ENCODE results near the gene SKA1. TPM values are rescaled to one million over a fixed set of nuclear protein-coding genes. Genes with fewer than 3 reads are reported as not detected.

SKA1 gene, protein sequence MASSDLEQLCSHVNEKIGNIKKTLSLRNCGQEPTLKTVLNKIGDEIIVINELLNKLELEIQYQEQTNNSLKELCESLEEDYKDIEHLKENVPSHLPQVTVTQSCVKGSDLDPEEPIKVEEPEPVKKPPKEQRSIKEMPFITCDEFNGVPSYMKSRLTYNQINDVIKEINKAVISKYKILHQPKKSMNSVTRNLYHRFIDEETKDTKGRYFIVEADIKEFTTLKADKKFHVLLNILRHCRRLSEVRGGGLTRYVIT
- polyA plus RNA-seq (ENCODE audit: low read depth in 6 of 6), result 1 to 10 TPM in 1 of 6 donors, under 1 TPM in 4, not detected in 1; 0.53 to 1.5 (median 0.74) TPM

DNA sequence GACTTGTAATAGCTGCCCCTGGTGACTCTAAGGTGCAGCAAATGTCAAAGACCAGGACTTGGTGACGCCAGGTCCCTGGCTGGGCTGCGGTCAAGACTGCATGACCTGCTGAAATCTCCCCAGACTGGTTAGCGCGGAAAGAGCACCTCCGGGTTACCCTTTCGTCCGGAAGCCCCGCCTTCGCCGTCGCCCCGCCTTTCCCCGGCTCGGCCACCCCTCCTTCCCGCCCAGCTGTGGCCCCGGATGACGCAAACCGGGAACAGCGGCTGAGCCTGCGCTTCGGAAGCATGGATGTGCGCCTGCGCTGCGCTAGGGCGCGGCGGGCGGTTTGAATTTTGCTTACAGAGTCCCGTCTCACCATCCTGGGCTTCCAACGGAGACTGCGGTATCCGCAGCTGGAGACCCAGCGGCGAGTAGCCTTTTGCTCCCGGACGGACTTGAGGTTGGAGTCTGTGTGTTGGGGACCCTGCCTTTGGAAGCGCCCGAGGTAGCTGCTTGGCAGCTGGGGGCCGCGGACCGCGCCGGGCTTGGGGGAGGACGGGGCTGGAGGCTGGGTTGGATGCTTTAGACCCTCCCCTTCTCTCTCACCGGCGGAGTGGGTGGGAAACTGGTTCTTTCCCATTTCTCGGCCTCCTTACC lies at the start of gene SKA1:
Gene SKA1 (plus strand): TSS at position 294 of the 639 bp plus-strand sequence. CDS start 785 bp downstream, outside the sequence.
- H3K4me1 Mint-ChIP-seq, result peaks cover 7 to 13% (median 10%) of the 10 kb centered on the region in 3 donors
- DNase-seq, result peak; percentile 86
- H3K27me3 Mint-ChIP-seq, result peaks cover 6 to 10% (median 7%) of the 10 kb centered on the region in 3 donors
- peaks cover 4 to 13% (median 7%) of the 10 kb centered on the region in 7 donors for H3K9me3 Mint-ChIP-seq
- H3K4me3 Mint-ChIP-seq, result peak within 1 kb of the TSS; percentile 78 to 91 (median 84)
- ATAC-seq (ENCODE audit: low read depth in 2 of 2), result peak; percentile 97 to 98
- H3K36me3 Mint-ChIP-seq, result peaks cover 5 to 6% of the 10 kb centered on the region in 2 donors
- peak within 1 kb of the TSS; percentile 78 to 93 (median 90) for H3K27ac Mint-ChIP-seq

DNA sequence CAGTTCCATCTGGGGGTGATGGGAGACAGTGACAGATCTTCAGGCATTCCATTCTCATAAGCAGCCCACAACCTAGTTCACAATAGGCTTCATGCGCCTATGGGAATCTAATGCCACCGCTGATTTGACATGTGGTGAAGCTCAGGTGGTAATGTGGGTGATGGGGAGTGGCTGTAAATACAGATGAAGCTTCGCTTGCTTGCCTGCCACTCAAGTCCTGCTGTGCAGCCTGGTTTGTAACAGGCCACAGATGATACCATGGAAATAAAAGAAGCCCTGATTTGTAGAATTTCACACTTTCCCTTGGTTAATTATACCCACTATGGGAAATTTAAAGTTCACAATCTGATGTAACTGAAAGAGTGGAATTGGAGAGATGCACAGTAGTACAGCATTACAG lies 46.9 kb upstream of the SKA1 start:
- H3K36me3 Mint-ChIP-seq, result peaks cover 0 to 8% of the 10 kb centered on the region in 2 donors
- DNase-seq, result no peak
- no peak for ATAC-seq (ENCODE audit: low read depth in 2 of 2)
- H3K27me3 Mint-ChIP-seq, result peaks cover 0 to 9% (median 0%) of the 10 kb centered on the region in 3 donors
- peaks cover 0 to 4% (median 0%) of the 10 kb centered on the region in 7 donors for H3K9me3 Mint-ChIP-seq
- H3K27ac Mint-ChIP-seq, result no peak overlapping the region
- peak overlapping the region in 1 of 8 donors; percentile 3 for H3K4me3 Mint-ChIP-seq
- peaks cover 22 to 31% (median 31%) of the 10 kb centered on the region in 3 donors for H3K4me1 Mint-ChIP-seq

DNA sequence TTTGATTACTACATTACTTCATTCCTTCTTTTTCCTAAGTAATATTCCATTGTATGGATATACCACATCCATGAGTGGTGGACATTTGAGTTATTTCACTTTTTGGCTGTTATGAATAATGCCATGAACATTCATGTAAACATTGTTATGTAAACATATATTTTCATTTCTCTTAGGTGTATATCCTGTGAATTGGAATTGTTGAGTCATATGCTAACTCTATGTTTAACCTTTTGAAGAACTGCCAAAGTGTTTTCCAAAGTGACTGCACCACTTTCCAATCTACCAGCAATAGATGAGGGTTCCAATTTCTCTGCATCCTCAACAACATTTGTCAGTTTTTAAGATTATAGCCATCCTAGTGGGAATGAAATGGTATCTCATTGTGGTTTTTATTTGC lies 44.7 kb upstream of the SKA1 start:
- H3K4me3 Mint-ChIP-seq, result no peak overlapping the region
- ATAC-seq (ENCODE audit: low read depth in 2 of 2) (no peak), DNase-seq (no peak)
- H3K9me3 Mint-ChIP-seq, result no peaks in the 10 kb centered on the region
- peaks cover 0 to 9% (median 0%) of the 10 kb centered on the region in 3 donors for H3K27me3 Mint-ChIP-seq
- H3K27ac Mint-ChIP-seq, result no peak overlapping the region
- peaks cover 39 to 49% (median 48%) of the 10 kb centered on the region in 3 donors for H3K4me1 Mint-ChIP-seq
- peaks cover 0 to 2% of the 10 kb centered on the region in 2 donors for H3K36me3 Mint-ChIP-seq

DNA sequence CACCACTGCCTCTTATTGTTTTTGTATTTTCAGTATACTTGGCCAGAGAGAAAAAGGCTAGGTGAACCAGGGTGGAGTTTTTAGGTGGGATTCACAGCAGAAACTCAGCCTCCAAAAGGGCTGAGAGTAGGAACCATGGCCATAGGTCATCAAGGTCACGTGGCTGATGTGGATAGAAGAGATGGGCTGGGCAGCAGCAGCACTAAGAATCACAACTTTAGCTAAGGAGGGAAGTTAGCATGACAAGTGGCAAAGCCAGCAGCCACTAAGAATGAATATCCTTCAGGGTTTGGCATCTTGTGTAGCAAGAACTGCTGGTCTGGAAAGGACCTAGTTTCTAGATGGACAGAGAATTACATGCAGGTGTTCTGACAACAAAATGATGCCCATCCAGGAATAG lies 43.2 kb upstream of the SKA1 start:
- Mint-ChIP-seq H3K27ac (no peak overlapping the region), H3K27me3 (peaks cover 0 to 9% (median 0%) of the 10 kb centered on the region in 3 donors), H3K4me1 (peaks cover 47 to 56% (median 54%) of the 10 kb centered on the region in 3 donors), H3K4me3 (peak overlapping the region in 4 of 8 donors; percentile 6 to 71 (median 27)), H3K9me3 (no peaks in the 10 kb centered on the region), H3K36me3 (no peaks in the 10 kb centered on the region)
- DNase-seq (no peak), ATAC-seq (ENCODE audit: low read depth in 2 of 2) (no peak)

DNA sequence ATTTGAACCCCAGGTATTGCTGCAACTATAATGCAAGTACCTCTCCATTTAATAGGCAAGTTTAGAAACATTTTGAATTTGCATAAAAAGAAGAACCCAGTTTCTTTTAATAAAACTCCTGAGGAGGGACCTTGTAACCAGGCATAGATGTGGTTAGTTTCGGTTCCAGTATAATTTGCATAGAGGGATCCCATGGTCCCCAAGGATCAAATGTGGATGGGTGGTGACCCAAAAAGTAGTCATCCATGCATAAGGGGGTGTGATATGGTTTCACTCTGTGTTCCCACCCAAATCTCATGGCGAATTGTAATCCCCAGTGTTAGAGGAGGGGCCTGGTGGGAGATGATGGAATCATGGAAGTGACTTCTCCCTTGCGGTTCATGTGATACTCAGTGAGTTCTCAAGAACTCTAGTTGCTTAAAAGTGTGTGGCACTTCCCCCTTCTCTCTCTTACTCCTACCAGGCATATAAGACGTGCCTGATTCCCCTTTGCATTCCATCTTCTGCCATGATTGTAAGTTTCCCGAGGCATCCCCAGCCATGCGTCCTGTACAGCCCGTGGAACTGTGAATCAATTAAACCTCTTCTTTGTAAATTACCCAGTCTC lies 40.2 kb upstream of the SKA1 start:
- no peaks in the 10 kb centered on the region for H3K36me3 Mint-ChIP-seq
- DNase-seq (peak; percentile 67), ATAC-seq (ENCODE audit: low read depth in 2 of 2) (peak; percentile 91 to 93)
- H3K27me3 Mint-ChIP-seq, result no peaks in the 10 kb centered on the region
- peak overlapping the region in 5 of 6 donors; percentile 9 to 76 (median 40) for H3K27ac Mint-ChIP-seq
- H3K9me3 Mint-ChIP-seq, result no peaks in the 10 kb centered on the region
- peak overlapping the region; percentile 54 to 84 (median 64) for H3K4me3 Mint-ChIP-seq
- H3K4me1 Mint-ChIP-seq, result peaks cover 64 to 82% (median 75%) of the 10 kb centered on the region in 3 donors

DNA sequence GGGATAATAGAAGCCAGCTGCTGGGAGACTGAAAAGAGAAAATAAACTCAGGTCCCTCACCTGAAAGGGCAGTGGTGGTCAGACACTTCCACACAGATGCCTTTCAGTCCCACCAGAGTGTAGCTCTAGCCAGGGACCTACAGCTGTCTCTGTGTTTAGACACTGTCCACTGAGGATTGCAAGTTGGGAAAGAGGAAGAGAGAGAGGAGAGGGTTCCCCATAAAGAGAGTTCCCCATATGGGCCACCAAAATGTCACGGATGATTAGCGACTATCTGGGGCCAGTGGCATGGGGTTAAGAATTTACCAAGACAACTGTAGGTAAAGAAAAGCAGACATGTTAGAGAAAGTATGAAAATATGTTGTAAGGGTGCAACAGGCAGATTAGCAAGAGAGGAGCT lies 36.7 kb upstream of the SKA1 start:
- ATAC-seq (ENCODE audit: low read depth in 2 of 2) (no peak), DNase-seq (no peak)
- H3K27ac Mint-ChIP-seq, result peak overlapping the region in 1 of 6 donors; percentile 40
- H3K27me3 Mint-ChIP-seq, result no peaks in the 10 kb centered on the region
- H3K4me3 Mint-ChIP-seq, result peak overlapping the region in 1 of 8 donors; percentile 27
- no peaks in the 10 kb centered on the region for H3K9me3 Mint-ChIP-seq
- peaks cover 54 to 64% (median 62%) of the 10 kb centered on the region in 3 donors for H3K4me1 Mint-ChIP-seq
- no peaks in the 10 kb centered on the region for H3K36me3 Mint-ChIP-seq

DNA sequence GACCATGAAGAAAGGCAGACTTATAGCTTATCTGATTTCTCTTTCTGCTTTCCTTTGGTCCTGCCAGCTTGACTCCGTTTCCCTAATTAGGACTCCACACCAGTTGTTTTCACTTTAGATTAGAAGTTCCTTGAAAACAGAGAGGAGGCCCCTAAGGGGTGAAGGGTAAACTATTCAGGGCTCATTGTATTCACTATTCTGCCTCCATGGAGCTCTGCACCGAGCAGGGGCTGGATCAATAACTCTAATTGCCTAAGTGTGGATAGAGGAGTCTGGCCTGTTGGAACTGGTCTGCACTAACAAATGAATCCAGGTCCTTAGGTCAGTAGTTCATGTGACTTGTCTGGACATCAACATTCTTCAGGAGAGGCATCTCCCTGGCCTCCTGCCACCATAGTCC lies 36.1 kb upstream of the SKA1 start:
- H3K4me1 Mint-ChIP-seq, result peaks cover 48 to 58% (median 56%) of the 10 kb centered on the region in 3 donors
- H3K4me3 Mint-ChIP-seq, result peak overlapping the region in 1 of 8 donors; percentile 3
- no peaks in the 10 kb centered on the region for H3K9me3 Mint-ChIP-seq
- H3K27ac Mint-ChIP-seq, result no peak overlapping the region
- H3K27me3 Mint-ChIP-seq, result no peaks in the 10 kb centered on the region
- H3K36me3 Mint-ChIP-seq, result no peaks in the 10 kb centered on the region
- ATAC-seq (ENCODE audit: low read depth in 2 of 2), result no peak
- no peak for DNase-seq

DNA sequence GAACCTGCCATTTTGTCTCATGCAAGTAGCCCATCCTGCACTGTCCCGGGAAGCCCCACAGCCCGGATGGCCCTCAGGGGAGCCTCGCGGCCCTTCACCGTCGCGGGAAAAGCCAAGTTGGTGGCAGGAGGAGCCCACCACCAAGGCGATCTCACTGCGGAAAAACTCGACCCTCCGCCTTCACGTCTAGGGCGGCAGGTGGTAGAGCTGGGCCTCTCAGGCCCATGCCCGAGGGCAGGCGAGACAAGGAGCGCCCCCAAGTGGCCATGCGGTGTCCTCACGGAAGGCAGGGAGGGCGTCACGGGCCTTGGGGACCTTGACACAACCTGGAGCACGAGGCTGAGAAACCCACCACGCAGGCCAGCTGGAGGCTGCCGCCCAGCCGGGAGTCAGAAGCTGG lies 34.8 kb upstream of the SKA1 start:
- no peaks in the 10 kb centered on the region for H3K27me3 Mint-ChIP-seq
- no peak overlapping the region for H3K4me3 Mint-ChIP-seq
- no peaks in the 10 kb centered on the region for H3K9me3 Mint-ChIP-seq
- no peak for ATAC-seq (ENCODE audit: low read depth in 2 of 2)
- no peak for DNase-seq
- no peak overlapping the region for H3K27ac Mint-ChIP-seq
- H3K4me1 Mint-ChIP-seq, result peaks cover 34 to 46% (median 42%) of the 10 kb centered on the region in 3 donors
- no peaks in the 10 kb centered on the region for H3K36me3 Mint-ChIP-seq

DNA sequence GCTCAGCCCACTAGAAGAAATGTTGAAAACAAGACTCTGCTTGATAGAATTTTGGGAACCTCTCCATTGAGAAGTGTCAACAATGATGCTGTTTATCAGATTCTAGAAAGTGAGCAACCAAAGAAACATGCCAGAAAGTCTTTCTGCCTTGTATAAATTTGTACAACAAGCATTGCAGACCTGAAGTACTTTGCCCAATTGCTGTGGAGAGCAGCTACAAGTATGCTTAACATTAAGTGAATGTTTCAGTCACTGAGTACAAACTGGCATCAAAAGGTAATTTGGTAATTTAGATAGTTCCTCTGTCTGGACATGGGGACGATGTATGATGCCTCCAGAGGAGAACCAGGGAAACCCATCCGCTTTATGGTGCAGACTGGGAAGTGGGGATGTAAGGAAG lies 33.4 kb upstream of the SKA1 start:
- no peak for ATAC-seq (ENCODE audit: low read depth in 2 of 2)
- Mint-ChIP-seq H3K4me3 (no peak overlapping the region), H3K9me3 (no peaks in the 10 kb centered on the region), H3K4me1 (peaks cover 23 to 35% (median 28%) of the 10 kb centered on the region in 3 donors), H3K36me3 (no peaks in the 10 kb centered on the region), H3K27me3 (no peaks in the 10 kb centered on the region), H3K27ac (peak overlapping the region in 1 of 6 donors; percentile 68)
- DNase-seq, result no peak

DNA sequence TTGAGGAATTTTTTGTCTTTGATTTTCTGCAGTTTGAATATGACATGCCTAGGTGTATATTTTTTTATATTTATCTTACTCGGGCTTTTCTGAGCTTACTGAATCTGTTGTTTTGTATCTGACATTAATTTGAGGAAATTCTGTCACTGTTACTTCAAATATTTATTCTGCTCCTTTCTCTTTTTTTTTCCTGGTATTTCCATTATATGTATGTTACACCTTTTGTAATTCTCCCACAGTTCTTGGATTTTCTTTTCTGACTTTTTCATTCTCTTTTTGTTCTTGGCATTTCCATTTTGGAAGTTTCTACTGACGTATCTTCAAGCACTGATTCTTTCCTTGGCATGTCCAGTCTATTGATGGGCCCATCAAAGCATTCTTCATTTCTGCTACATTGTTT lies 24.1 kb upstream of the SKA1 start:
- Mint-ChIP-seq H3K4me1 (no peaks in the 10 kb centered on the region), H3K27me3 (peaks cover 6 to 22% (median 18%) of the 10 kb centered on the region in 3 donors), H3K27ac (no peak overlapping the region), H3K9me3 (peaks cover 0 to 1% (median 0%) of the 10 kb centered on the region in 7 donors), H3K36me3 (no peaks in the 10 kb centered on the region), H3K4me3 (no peak overlapping the region)
- DNase-seq, result no peak
- ATAC-seq (ENCODE audit: low read depth in 2 of 2), result no peak

DNA sequence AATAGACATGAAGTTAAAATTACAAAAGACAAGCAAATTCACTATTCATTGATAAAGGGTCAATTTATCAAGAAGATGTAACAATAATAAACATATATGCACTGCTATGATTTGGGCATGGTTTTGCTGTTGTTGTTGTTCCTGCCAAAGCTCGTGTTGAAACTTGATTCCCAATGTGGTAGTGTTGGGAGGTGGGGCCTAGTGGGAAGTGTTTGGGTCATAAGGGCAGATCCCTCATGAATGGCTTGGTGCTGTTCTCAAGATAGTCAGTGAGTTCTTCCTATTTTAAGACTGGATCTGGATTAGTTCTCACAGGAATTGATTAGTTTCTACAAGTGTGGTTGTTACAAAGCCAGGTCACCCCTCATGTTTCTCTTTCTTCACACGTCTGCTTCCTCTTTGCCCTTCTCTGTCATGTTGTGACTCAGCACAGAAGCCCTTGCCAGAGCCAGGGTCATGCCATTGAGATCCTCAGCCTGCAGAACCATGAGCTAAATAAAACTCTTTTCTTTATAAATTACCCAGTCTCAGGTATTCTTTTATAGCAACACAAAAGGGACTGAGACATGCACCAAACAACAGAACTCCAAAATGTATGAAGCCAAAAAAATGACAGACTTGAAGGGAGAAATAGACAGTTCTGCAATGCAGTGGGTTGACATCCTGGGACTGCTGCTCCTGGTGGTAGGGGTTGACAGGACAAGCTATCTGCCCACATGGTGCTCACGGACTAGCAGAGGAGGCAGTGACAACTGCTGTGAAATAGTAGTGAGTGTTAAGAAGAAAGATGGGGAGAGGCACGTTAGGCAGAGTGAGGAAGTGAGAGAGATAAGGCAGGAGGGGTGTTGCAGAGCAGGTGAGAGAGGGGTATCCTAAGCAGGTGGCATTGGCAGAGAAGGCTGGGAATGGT lies 18.6 kb upstream of the SKA1 start:
- Mint-ChIP-seq H3K4me3 (peak overlapping the region in 6 of 8 donors; percentile 20 to 76 (median 54)), H3K27me3 (peaks cover 10 to 23% (median 20%) of the 10 kb centered on the region in 3 donors), H3K4me1 (peaks cover 11 to 19% (median 12%) of the 10 kb centered on the region in 3 donors), H3K36me3 (no peaks in the 10 kb centered on the region), H3K27ac (peak overlapping the region; percentile 16 to 97 (median 78)), H3K9me3 (peaks cover 0 to 1% (median 0%) of the 10 kb centered on the region in 7 donors)
- DNase-seq, result peak; percentile 30
- peak; percentile 75 for ATAC-seq (ENCODE audit: low read depth in 2 of 2)

DNA sequence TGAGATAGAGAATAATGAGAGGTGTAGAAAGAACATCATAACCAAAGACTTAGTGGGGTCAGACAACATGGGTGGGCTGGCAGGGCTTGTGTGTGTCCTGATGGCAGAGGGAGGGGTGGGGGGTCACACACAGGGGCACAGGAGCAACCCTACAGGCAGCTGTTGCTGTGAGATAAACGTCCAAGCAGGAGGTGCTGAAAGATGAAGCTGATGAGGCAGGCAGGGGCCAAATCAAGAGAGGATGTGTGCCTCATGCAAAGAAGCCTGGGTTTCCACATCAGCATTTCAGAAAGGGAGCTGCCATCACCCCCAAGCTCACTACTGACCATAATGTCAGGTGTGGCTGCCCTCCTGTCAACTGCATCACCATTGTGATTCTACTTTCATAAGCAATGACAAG lies 16.0 kb upstream of the SKA1 start:
- Mint-ChIP-seq H3K4me1 (peaks cover 11 to 19% (median 12%) of the 10 kb centered on the region in 3 donors), H3K27me3 (peaks cover 11 to 18% (median 15%) of the 10 kb centered on the region in 3 donors), H3K27ac (no peak overlapping the region), H3K36me3 (no peaks in the 10 kb centered on the region), H3K4me3 (no peak overlapping the region), H3K9me3 (no peaks in the 10 kb centered on the region)
- ATAC-seq (ENCODE audit: low read depth in 2 of 2) (no peak), DNase-seq (no peak)
